Activated naive CD8-positive, alpha-beta T cell treated with anti-CD3 and anti-CD28 coated beads, Interleukin-2, amount 50 U/mL, for 16 hours (primary cell): ENCODE results near the gene TRPC4.
"Not testable (repeated sequence)": the region's sequence is repeated elsewhere in the genome, so short reads cannot be mapped to it uniquely, and the experiment has no call there.

ENCODE experiments used
- DNase-seq: peaks from one replicate; pipeline ENCODE4 v3.0.0-alpha.2; 2020; ENCODE audit warnings: low read depth, low spot score

The TRPC4 gene

DNA sequence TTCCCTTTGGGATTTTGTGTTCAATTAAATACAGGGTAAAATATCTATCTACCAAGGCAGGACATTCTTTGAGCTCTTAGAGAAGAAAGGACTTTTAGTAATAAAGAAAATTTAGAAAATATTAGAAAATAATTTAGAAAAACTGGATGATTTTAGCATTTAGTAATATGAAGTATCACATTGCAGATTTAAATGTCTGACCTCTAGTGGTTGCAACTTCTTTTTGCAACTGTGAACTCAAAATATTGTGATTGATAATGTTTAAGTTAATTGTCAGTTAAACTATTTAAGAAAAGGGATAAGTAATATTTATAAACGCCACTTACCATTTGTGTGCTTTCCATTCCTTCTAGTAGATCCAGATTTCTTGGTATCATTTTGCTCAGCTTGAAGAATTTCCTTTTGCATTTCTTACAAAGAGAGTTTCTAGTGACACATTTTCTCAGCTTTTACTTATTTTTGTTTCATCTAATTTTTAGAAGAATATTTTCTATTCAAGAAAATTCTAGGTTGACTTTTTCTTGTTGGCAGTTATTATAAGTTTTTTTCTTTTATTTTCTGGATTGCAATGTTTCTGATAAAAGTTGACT, 260.7 kb downstream of the TRPC4 start:
- no peak for DNase-seq

DNA sequence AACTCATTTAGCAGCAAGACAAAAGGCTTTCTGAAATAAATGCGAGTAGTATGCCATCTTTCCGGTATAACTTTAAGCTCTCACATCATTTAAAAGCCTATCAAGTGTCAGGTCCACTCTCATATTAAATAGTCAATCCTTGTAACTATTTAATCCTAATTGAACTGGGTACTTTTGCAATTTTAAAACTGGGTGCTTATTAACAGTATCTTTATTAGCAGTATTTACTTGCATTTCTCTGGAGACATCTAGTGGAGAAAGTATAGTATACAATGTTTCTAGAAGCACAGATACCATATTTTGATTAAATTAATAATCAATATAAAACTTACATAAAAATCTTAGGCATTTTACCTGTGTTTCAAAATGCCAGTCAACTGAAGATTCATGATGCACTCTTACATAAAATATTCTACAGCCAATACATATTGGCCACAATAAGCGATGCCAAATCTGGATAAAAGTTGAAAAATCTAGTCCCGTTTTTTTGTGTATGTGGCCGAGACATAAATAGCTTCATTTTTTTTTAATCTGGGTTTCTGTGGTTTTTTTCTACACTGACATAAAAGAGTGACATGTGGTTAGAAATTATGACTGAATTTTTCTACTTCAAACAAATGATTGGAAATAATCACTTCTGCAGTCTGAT, 266.7 kb downstream of the TRPC4 start:
- DNase-seq: no peak

DNA sequence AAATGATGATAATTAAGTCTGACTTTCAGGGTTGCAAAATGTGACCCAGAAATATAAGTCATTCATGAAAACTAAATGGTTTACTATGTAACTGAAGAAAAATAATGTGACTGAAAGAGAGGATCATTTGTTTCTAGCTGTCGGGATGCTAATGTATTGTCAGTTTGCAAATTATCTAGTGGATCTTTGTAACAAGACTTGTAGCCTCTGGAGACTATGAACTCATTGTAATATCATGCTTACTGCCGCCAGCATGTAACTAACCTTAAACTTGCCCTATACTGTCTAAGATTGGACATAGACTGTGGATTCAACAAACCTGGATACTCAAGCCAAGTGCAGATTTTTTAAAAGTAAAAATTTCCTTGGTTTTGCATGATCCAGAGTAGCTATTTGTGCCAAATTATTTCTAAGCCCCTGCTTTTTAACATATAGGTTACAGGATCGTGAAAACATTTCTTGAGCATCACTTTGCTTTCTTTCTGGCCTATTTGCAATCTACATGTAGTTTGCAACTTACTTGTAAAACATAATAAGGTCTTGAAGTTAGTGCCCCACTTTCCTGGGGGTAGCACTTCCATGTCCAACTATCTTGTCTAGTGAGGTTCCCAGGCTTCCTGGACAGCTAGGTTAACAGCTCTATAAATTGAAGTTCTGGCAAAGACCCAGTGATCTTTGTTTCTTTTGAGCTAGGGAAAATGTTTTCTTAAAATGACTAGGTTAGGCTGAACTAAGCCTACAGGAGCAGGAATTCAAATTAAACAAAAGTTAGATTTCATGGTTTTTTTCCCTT, 267.7 kb downstream of the TRPC4 start:
- no peak for DNase-seq

GRCh38 chr13:37599519-37599918, 270.1 kb downstream of the TRPC4 start:
- DNase-seq: no peak

DNA sequence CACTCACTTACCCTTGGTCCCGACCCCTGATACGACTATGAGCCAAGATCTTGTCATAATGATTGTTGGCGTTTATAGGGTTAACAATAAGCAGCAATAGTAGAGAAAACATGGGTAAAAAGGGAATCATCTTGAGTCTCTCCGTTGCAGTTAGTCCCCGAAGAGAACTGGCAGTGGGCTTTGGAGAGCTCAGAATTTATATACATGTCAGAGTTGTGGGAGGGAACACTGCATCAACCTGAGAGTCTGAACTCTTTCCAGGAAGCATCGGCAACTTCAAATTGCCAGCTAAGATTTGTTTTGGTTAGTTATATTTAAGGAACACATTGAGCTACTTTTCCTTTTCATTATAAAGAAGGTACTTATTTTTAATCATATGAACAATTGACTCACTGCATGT, 271.0 kb downstream of the TRPC4 start, which contains the start of gene POSTN:
Gene POSTN, minus strand, starts transcription at position 172 of the 400 bp plus-strand sequence. Its CDS starts 42 bp downstream, at position 130.
- no peak for DNase-seq

DNA sequence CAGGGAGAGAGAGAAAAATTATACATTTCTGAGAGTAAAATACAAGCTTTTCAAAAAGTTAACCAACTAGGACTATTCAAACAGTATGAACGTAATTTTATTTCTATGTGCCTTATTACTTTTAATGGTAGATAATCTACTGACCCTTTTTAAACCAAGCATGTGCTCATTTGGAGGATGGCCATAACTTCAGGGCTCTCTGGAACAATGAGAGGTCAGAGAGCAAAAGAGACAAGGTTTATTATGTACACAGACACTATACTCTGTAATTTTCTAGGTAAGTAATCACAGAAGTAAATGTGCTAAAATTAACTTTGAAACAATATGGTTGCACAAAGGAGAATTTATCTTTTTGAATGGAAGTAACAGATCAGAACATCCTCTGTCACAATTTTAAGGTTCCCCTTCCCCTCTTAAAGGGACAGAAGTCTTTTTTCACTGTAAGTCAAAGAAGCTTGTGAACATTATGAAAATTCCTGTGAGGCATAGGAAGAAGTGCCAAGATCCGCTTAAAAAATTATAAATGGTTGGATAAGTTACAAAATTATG, 272.0 kb downstream of the TRPC4 start:
- no peak for DNase-seq

- no peak for DNase-seq
These were observed 272.8 kb downstream of the TRPC4 start for GRCh38 chr13:37596805-37597204.

DNA sequence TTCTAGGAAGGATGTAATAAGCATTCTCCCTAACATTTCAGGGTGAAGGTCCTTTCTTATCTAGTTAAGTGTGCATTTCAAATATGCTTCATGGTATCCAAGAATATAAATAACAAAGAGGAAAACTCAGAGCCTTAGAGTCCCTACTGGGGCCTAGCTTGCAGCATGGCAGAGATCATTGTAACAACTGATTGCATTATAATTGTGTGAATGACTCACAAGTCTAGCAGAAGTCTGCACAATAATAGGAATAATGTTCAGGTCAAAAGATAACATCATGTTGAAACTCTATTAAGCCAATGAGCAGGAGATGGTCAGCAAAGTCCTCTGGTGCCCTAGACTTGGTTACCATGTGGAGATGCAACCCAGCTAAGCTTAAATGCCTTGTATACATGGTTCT, 274.4 kb downstream of the TRPC4 start:
- DNase-seq: no peak

DNA sequence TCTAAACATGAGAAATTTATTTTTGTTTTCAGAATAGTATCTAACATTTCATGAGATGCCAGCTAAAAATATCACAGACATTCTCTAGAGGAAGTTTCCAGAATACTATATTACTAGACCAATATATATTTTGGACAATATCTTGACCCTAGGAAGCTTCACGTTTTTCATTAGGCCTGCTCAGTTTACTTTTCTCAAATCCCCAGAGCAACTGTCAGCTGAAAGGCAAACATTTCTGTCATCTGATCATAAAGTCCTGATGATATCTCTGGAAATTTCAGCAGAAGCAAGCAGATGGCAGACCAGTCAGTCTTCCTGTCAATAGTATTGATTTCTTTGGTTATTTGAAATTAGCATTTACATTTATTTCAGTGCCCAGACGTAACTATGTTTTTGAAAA, 275.0 kb downstream of the TRPC4 start:
- DNase-seq: no peak

GRCh38 chr13:37589381-37589780, 280.2 kb downstream of the TRPC4 start:
- DNase-seq: not testable (repeated sequence)

- no peak for DNase-seq
These were observed 282.3 kb downstream of the TRPC4 start for GRCh38 chr13:37587236-37587635.
